ENCODE measurements around the gene PPP3CA.

- TF ChIP-seq CTCF (IDR thresholded peaks at IDR 0.05) (no peak), POLR2A (IDR thresholded peaks at IDR 0.05) (no peak)
Observed at GRCh38 chr4:101000496-101000895, 346.8 kb downstream of the PPP3CA start.

All from lower leg skin (tissue), 3 donors.